PFSK-1 (cell line): ENCODE data around the gene SLC16A7.

ENCODE experiments used
- FOXP2 ChIP-seq: optimal IDR thresholded peaks from 2 replicates; pipeline ENCODE3; 2011; ENCODE audit warnings: borderline replicate concordance, control low read depth, inconsistent platforms; ENCODE audit not compliant: insufficient read depth; ENCODE audit errors: extremely low read length, extremely low read depth
- POLR2AphosphoS5 ChIP-seq: IDR thresholded peaks from 2 replicates; pipeline ENCODE4 v1.6.1; 2012; ENCODE audit warnings: low read depth, mild to moderate bottlenecking, control low read depth, low read length, moderate library complexity
- SIN3A ChIP-seq: IDR thresholded peaks from 2 replicates; pipeline ENCODE4 v1.6.1; 2012; ENCODE audit warnings: mild to moderate bottlenecking, low read length, moderate library complexity, borderline replicate concordance; ENCODE audit not compliant: insufficient read depth
- TAF1 ChIP-seq: IDR thresholded peaks from 2 replicates; pipeline ENCODE4 v1.6.1; 2012; ENCODE audit warnings: low read length, control low read depth, borderline replicate concordance; ENCODE audit not compliant: insufficient read depth
- TF ChIP-seq, protein P1 (sequence below), 2 experiments: IDR thresholded peaks; 2 replicates each; pipeline versions ENCODE4 v1.6.1 to v1.8.0; 2011 to 2012; ENCODE audit warnings: low read depth in 2 of 2, low read length in 2 of 2, control low read depth in 1 of 2, inconsistent platforms in 1 of 2, mild to moderate bottlenecking in 1 of 2, moderate library complexity in 1 of 2; ENCODE audit not compliant: insufficient read depth in 1 of 2

The SLC16A7 gene

DNA sequence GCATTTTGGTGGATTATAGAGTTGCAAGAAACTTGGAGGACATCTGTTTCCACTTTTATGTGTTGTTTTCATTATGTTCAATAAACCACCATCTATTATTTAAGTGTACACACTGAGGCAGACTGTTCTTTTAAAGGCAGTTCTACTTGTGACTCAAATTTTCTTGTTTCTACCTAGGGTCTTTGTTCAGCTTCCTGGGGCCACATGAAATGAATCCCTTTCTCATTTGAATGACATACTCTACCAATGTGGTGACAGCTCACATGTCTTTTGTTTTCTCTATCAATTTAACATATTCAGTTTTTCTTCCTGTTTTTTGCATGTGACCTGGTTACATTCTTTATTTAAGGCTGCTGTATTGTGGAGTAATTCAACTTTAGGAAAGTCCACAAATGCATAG is 7.9 kb downstream of the SLC16A7 start:
- TF ChIP-seq POLR2AphosphoS5 (no peak), SIN3A (no peak), FOXP2 (no peak), TAF1 (no peak)
- TF ChIP-seq, protein P1, sequence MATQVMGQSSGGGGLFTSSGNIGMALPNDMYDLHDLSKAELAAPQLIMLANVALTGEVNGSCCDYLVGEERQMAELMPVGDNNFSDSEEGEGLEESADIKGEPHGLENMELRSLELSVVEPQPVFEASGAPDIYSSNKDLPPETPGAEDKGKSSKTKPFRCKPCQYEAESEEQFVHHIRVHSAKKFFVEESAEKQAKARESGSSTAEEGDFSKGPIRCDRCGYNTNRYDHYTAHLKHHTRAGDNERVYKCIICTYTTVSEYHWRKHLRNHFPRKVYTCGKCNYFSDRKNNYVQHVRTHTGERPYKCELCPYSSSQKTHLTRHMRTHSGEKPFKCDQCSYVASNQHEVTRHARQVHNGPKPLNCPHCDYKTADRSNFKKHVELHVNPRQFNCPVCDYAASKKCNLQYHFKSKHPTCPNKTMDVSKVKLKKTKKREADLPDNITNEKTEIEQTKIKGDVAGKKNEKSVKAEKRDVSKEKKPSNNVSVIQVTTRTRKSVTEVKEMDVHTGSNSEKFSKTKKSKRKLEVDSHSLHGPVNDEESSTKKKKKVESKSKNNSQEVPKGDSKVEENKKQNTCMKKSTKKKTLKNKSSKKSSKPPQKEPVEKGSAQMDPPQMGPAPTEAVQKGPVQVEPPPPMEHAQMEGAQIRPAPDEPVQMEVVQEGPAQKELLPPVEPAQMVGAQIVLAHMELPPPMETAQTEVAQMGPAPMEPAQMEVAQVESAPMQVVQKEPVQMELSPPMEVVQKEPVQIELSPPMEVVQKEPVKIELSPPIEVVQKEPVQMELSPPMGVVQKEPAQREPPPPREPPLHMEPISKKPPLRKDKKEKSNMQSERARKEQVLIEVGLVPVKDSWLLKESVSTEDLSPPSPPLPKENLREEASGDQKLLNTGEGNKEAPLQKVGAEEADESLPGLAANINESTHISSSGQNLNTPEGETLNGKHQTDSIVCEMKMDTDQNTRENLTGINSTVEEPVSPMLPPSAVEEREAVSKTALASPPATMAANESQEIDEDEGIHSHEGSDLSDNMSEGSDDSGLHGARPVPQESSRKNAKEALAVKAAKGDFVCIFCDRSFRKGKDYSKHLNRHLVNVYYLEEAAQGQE (IDR thresholded peaks at IDR 0.05; ENCODE audit: insufficient read depth in 1 of 2, low read depth in 2 of 2, low read length in 2 of 2): no peak

DNA sequence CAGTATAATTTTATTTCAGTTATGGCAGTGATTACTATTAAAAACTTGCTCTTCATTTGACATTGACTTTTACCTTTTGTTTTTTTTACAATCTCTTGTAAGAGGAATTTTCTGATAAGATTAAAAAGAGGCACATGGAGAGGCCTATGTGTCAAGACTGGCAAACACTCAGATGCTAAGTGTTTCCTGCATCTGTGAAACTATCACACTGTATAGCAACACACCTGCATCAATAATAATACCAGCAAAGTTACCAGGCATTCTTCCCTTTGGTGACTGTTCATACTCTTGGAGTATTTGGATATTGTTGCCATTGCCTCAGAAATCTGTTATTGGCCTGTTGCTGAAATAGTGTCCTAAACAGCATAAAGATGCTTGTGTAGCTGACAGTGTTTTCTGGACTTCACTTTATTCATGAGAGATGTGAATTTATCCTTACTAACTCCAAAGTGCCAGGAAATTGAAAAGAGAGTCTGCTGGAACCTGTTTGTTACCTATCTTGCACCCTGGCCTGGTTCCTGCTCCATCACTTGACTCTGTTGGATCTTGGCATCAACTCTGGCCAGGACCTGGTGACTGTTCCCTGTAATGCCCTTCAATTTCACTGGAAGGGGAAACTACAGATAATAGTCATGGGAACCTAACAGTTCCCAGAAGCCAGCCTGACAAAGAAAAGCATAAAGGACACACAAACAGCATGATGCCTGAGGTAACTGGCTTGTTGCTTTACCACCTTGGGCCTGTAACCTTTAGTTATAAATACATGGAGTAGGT is 19.8 kb downstream of the SLC16A7 start:
- TF ChIP-seq TAF1 (no peak), SIN3A (no peak), FOXP2 (no peak), POLR2AphosphoS5 (no peak)
- TF ChIP-seq, protein P1 (IDR thresholded peaks at IDR 0.05; ENCODE audit: insufficient read depth in 1 of 2, low read depth in 2 of 2, low read length in 2 of 2): no peak

DNA sequence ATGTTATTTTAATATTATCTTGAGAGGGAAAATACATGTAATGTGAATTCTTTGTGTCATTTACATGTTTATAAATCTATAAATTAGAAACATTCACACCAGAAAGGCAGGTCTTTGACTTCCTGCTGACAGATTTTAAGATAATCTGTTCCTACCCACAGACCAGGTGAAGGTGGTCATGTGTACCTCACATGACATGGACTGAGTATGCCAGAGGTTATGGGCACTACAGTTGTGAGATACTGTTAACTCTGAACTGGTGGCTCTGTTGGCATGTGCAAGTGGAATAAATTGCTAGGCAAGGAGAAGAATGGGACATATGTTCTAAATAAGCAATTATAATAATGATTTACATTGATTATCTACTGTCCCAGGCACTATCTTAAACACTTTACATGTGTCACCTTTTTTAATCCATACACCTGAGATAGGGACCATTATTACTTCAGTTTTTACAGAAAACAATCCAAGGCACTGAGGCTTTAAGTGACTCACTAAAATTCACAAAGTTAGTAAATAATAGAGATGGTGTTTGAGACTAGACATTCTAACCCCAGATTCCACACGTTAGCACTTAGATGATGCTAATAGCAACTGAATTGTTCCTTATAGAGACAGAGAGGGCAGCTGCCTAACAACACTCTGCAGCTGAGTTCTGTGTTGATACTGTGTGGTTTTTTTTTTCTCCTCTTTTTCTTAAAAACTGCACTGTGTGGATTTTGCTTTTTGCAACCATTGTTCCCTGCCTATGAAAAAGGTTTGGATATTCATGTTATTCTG is 23.8 kb downstream of the SLC16A7 start:
- TF ChIP-seq POLR2AphosphoS5 (no peak), FOXP2 (no peak), TAF1 (no peak), SIN3A (no peak)
- TF ChIP-seq, protein P1 (IDR thresholded peaks at IDR 0.05; ENCODE audit: insufficient read depth in 1 of 2, low read depth in 2 of 2, low read length in 2 of 2): no peak

DNA sequence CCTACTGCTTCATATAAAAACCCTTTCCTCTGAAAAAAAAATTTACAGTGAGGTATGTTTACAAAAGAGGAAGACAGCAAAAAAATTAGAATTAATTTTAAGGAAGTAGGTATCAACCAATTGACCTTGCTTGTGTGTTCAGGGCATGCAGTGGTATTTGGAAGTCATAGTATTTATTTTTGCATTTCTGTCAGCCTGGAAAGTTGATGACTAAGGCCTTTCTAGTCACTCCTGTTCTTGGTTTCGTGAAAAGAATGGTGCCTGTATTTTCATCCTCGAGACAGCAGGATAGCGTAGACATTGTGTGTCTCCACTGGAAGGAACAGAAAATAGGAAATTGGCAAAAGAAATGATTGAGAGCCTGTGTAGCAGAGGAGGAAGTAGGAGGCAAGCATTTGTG is 24.5 kb downstream of the SLC16A7 start:
- TF ChIP-seq TAF1 (no peak), POLR2AphosphoS5 (no peak), SIN3A (no peak), FOXP2 (no peak)
- TF ChIP-seq, protein P1 (IDR thresholded peaks at IDR 0.05; ENCODE audit: insufficient read depth in 1 of 2, low read depth in 2 of 2, low read length in 2 of 2): no peak
